ENCODE measurements around the gene A2M. TPM values are rescaled to one million over a fixed set of nuclear protein-coding genes. Genes with fewer than 3 reads are reported as not detected.

A2M gene
- total and polyA plus RNA-seq, 9 donors, result 50.5 to 926 (median 222) TPM

DNA sequence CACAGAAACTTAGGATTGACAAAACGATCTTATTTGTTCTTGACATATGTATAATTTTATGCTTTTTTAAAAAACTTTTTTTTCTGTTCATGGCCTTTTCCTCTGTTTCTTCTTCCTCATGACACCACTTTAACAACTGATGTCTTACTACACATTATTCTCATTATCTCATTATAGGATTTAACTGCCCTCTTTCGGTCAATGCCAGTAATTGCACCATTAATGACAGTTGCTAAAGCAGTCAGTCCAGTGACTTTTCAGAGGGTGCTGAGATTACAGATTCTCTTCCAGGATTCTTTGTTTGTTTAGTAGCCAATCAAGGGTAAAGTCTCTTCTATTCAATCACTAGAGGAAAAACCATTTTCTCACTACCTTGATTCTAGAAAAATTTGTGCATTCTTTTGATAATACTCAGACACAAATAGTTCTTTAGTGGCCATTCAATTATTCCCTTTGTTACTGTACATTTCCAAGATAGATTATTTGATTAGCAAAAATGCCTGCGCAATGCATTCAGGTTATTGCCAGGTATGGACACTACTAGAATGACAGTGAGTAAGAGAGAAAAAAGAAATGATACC, 76.2 kb downstream of the A2M start:
- Histone ChIP-seq H3K4me1 (ENCODE audit: insufficient read depth) (no peaks in the 10 kb centered on the region), H3K9me3 (no peaks in the 10 kb centered on the region), H3K27me3 (no peaks in the 10 kb centered on the region), H3K4me3 (no peak overlapping the region), H3K36me3 (no peaks in the 10 kb centered on the region), H3K27ac (no peak overlapping the region)
- TF ChIP-seq EP300 (IDR thresholded peaks at IDR 0.05), result no peak
- TF ChIP-seq, protein P1, sequence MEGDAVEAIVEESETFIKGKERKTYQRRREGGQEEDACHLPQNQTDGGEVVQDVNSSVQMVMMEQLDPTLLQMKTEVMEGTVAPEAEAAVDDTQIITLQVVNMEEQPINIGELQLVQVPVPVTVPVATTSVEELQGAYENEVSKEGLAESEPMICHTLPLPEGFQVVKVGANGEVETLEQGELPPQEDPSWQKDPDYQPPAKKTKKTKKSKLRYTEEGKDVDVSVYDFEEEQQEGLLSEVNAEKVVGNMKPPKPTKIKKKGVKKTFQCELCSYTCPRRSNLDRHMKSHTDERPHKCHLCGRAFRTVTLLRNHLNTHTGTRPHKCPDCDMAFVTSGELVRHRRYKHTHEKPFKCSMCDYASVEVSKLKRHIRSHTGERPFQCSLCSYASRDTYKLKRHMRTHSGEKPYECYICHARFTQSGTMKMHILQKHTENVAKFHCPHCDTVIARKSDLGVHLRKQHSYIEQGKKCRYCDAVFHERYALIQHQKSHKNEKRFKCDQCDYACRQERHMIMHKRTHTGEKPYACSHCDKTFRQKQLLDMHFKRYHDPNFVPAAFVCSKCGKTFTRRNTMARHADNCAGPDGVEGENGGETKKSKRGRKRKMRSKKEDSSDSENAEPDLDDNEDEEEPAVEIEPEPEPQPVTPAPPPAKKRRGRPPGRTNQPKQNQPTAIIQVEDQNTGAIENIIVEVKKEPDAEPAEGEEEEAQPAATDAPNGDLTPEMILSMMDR (IDR thresholded peaks at IDR 0.05), result peak; percentile 32 to 70 (median 58)
- intact Hi-C loops (cut with DNase I), result loop anchor here in 2 of 4 donors (10.0 kb wide), 1 partner anchor 85 kb away; no protein-coding TSS in a partner anchor
- WGBS, 3 donors, result 12 to 15% (median 14%) methylated on average over 3 of the region's 3 CpGs
- peak in 1 of 5 donors; percentile 25 for DNase-seq

DNA sequence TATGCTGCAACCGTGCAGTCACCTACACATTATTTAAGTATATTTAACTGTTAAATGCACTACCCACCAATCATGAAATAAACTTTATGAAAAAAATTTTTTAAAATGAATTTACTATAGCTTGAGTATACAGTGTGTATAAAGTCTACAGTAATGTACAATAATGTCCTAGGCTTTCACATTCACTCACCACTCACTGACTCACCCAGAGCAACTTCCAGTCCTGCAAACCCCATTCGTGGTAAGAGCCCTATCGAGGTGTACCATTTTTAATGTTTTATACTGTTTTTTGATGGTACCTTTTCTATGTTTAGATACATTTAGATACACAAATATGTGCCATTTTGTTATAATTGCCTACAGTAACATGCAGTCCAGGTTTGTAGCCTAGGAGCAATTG, 78.3 kb downstream of the A2M start:
- Histone ChIP-seq H3K9me3 (no peaks in the 10 kb centered on the region), H3K27ac (no peak overlapping the region), H3K27me3 (no peaks in the 10 kb centered on the region), H3K4me1 (ENCODE audit: insufficient read depth) (no peaks in the 10 kb centered on the region), H3K4me3 (no peak overlapping the region), H3K36me3 (no peaks in the 10 kb centered on the region)
- no peak for DNase-seq
- intact Hi-C loops (cut with DNase I), result loop anchor here in 2 of 4 donors (10.0 kb wide), 1 partner anchor 83 kb away; no protein-coding TSS in a partner anchor
- WGBS, 3 donors, result 85 to 91% (median 87%) methylated on average over 3 of the region's 3 CpGs
- TF ChIP-seq EP300 (IDR thresholded peaks at IDR 0.05) (no peak), POLR2A (IDR thresholded peaks at IDR 0.05) (no peak)
- TF ChIP-seq, protein P1 (IDR thresholded peaks at IDR 0.05), result no peak

DNA sequence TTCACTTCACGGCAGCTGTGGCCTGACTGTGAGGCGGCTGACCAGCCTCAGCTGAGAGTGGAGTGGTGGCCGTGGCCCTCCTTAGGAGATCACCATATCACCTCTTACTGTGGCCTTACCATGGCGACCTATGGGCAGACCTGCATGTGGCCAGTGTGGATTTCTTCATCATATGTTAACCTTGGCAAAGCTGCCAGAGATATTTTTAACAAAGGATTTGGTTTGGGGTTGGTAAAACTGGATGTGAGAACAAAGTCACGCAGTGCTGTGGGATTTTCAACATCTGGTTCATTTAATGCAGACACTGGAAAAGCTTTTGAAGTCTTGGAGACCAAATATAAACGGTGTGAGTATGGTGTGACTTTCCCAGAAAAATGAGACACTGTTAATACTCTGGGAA, 79.5 kb downstream of the A2M start:
- Histone ChIP-seq H3K27me3 (no peaks in the 10 kb centered on the region), H3K4me1 (ENCODE audit: insufficient read depth) (no peaks in the 10 kb centered on the region), H3K36me3 (no peaks in the 10 kb centered on the region), H3K27ac (no peak overlapping the region), H3K4me3 (no peak overlapping the region), H3K9me3 (no peaks in the 10 kb centered on the region)
- DNase-seq, result no peak
- TF ChIP-seq EP300 (IDR thresholded peaks at IDR 0.05), result no peak
- no peak for TF ChIP-seq POLR2A (IDR thresholded peaks at IDR 0.05)
- TF ChIP-seq, protein P1 (IDR thresholded peaks at IDR 0.05), result no peak
- 47 to 50% (median 47%) methylated on average over 6 of the region's 6 CpGs for WGBS, 3 donors
- intact Hi-C loops (cut with DNase I), result loop anchor here in 2 of 4 donors (10.0 kb wide), 1 partner anchor 81 kb away; no protein-coding TSS in a partner anchor

GRCh38 chr12:9034095-9034494, 81.6 kb downstream of the A2M start:
- 94 to 95% (median 95%) methylated on average over 6 of the region's 6 CpGs for WGBS, 3 donors
- TF ChIP-seq POLR2A (IDR thresholded peaks at IDR 0.05), result no peak
- TF ChIP-seq EP300 (IDR thresholded peaks at IDR 0.05), result no peak
- TF ChIP-seq, protein P1 (IDR thresholded peaks at IDR 0.05), result no peak
- Histone ChIP-seq H3K36me3 (no peaks in the 10 kb centered on the region), H3K4me3 (no peak overlapping the region), H3K4me1 (ENCODE audit: insufficient read depth) (no peaks in the 10 kb centered on the region), H3K27ac (no peak overlapping the region), H3K27me3 (no peaks in the 10 kb centered on the region), H3K9me3 (no peaks in the 10 kb centered on the region)
- no peak for DNase-seq
- intact Hi-C loops (cut with DNase I), result loop anchor here in 3 of 4 donors (5.0 to 10.0 kb wide), 2 partner anchors 77 to 79 kb away; no protein-coding TSS in a partner anchor

Measured in ovary (tissue), 9 donors.